ENCODE data around the gene ALDOB.

DNA sequence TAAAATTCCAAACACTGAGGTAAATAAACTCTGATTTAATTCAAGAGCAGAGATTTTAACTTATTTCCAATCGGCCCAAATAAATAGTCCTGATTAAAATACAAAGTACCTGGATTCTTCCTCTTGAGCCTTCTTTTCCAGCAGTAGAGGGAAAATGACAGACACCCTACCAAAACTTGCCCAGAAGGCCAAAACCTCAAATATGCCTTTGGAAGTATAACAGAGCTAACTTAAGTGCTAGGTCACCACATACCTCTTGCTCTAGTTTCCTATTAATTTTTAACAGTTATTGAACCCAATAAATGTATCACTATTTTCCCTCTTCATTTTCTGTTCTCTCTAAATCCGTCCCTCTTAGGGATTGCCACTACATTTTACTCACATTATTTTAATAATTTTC is 52.2 kb downstream of the ALDOB start:
- TF ChIP-seq SUZ12 (IDR thresholded peaks at IDR 0.05) (no peak), CTBP1 (IDR thresholded peaks at IDR 0.05; ENCODE audit: borderline replicate concordance) (no peak), BHLHE40 (IDR thresholded peaks at IDR 0.05; ENCODE audit: borderline replicate concordance) (no peak), SP1 (IDR thresholded peaks at IDR 0.05) (no peak), ELF4 (IDR thresholded peaks at IDR 0.05) (no peak), L3MBTL2 (conservative IDR thresholded peaks at IDR 0.05) (no peak), ZNF384 (IDR thresholded peaks at IDR 0.05) (no peak), FOXK2 (IDR thresholded peaks at IDR 0.05) (no peak), FOXA1 (IDR thresholded peaks at IDR 0.05) (no peak)
